HEK293 (cell line): ENCODE measurements around the gene GLMP.

ENCODE experiments used
- CTCF ChIP-seq: fragments of 450-650 bp; formaldehyde crosslinking; IDR thresholded peaks from 2 replicates; pipeline ENCODE4 v1.5.1; 2016; ENCODE audit warnings: missing biosample characterization, missing genetic modification characterization
- ZNF138 ChIP-seq: fragments of 450-650 bp; formaldehyde crosslinking; IDR thresholded peaks from 2 replicates; pipeline ENCODE4 v1.5.1; 2016; ENCODE audit warnings: missing biosample characterization, missing genetic modification characterization, borderline replicate concordance
- ZNF146 ChIP-seq: fragments of 450-650 bp; formaldehyde crosslinking; IDR thresholded peaks from 2 replicates; pipeline ENCODE4 v1.5.1; 2016; ENCODE audit warnings: missing biosample characterization, missing genetic modification characterization
- ZNF148 ChIP-seq: fragments of 450-650 bp; formaldehyde crosslinking; IDR thresholded peaks from 2 replicates; pipeline ENCODE4 v1.5.0; 2017; ENCODE audit warnings: missing biosample characterization, missing genetic modification characterization, borderline replicate concordance
- ZXDB ChIP-seq: fragments of 450-650 bp; formaldehyde crosslinking; IDR thresholded peaks from 2 replicates; pipeline ENCODE4 v1.5.1; 2016; ENCODE audit warnings: missing biosample characterization, missing genetic modification characterization
- TF ChIP-seq, protein P1 (sequence below): fragments of 450-650 bp; IDR thresholded peaks from 2 replicates; pipeline ENCODE4 v1.5.1; 2018; ENCODE audit warnings: missing biosample characterization, missing genetic modification characterization

- TF ChIP-seq CTCF (tag by site-specific recombination) (no peak), ZNF138 (tag by site-specific recombination) (no peak), ZNF146 (tag by site-specific recombination) (no peak), ZXDB (no peak), ZNF148 (tag by site-specific recombination) (no peak)
- TF ChIP-seq, protein P1, sequence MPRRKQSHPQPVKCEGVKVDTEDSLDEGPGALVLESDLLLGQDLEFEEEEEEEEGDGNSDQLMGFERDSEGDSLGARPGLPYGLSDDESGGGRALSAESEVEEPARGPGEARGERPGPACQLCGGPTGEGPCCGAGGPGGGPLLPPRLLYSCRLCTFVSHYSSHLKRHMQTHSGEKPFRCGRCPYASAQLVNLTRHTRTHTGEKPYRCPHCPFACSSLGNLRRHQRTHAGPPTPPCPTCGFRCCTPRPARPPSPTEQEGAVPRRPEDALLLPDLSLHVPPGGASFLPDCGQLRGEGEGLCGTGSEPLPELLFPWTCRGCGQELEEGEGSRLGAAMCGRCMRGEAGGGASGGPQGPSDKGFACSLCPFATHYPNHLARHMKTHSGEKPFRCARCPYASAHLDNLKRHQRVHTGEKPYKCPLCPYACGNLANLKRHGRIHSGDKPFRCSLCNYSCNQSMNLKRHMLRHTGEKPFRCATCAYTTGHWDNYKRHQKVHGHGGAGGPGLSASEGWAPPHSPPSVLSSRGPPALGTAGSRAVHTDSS (tag by site-specific recombination): no peak
Measured at GRCh38 chr1:156284112-156284511, 11.4 kb downstream of the GLMP start, which contains the start of gene TMEM79.
